Measurements from ENCODE around the gene SERPINE2.

SERPINE2 gene

DNA sequence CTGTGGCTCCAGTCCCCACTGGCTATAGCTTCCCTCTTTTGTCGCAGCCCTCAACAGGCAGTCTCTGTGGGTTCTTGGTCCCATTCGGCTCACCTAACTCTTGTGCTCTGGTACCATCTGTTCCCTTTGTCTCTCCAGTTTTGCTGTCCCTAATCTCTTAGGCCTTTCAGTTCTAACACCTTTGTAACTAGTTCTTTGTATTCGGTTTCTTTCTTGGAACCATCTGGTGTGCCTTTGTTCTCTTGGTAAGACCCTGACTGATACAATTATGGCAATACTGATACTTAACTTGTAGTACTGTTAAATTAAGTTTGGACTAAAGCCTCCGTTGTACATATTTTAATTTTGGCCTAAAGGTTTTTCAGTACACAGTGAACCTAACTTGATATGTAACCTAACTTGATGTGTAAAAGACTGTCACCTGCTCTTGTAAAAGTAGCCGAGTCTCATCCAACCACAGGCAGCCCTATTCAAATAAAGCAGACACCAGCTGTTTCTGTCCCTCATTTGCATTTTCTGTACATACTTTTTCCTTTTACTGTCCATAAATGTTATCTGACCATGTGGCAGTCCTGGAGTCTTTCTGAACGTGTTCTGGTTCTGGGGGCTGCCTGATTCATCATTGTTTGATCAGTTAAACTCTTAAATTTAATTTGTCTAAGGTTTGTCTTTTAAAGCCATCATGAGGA, 86.7 kb downstream of the SERPINE2 start:
- no peak overlapping the region for H3K4me3 ChIP-seq (ENCODE audit: low read length)
- no peak for DNase-seq (ENCODE audit: low read depth)
- TF ChIP-seq, protein P1, sequence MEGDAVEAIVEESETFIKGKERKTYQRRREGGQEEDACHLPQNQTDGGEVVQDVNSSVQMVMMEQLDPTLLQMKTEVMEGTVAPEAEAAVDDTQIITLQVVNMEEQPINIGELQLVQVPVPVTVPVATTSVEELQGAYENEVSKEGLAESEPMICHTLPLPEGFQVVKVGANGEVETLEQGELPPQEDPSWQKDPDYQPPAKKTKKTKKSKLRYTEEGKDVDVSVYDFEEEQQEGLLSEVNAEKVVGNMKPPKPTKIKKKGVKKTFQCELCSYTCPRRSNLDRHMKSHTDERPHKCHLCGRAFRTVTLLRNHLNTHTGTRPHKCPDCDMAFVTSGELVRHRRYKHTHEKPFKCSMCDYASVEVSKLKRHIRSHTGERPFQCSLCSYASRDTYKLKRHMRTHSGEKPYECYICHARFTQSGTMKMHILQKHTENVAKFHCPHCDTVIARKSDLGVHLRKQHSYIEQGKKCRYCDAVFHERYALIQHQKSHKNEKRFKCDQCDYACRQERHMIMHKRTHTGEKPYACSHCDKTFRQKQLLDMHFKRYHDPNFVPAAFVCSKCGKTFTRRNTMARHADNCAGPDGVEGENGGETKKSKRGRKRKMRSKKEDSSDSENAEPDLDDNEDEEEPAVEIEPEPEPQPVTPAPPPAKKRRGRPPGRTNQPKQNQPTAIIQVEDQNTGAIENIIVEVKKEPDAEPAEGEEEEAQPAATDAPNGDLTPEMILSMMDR (IDR thresholded peaks at IDR 0.05; ENCODE audit: insufficient read depth, low read depth, low read length, missing control alignments): no peak

DNA sequence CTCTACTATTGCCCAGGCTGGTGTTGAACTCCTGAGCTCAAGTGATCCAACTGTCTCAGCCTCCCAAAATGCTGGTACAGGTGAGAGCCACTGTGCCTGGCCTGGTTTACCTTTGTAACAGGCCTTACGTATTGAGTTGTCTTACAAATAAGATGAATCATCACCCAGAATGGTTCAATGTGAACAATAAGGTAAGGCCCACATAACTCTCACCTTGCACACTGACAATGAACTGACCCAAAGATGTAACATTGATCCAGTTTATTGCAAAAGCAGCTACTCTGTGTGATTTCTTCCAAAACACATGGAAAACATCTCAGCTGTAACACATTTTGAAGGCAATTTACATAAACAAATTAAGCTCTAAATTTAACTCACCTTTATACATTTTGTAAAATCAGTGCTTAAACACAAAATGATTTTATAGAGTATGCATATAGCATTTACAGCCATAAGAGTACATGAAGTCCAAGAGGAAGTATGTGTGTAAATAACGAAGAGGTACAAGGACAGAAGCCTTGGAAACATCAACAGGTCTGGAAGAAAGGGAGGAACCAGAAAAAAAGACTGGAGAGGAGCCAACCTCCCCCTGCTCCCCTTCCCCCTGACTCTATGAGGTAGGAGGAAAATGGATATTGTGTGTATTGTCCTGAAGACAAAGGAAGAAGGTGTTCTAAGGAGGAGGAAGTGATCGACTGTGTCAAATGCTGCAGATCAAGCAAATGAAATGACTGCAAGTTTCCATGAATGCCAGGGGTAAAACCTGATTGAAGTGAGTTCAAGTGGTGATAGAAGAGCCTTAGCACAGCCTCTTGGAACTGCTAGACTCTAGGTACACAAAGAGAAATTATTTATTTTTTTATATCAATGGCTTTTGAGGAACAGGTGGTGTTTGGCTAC, 88.4 kb downstream of the SERPINE2 start:
- DNase-seq (ENCODE audit: low read depth): peak; percentile 58
- H3K4me3 ChIP-seq (ENCODE audit: low read length): no peak overlapping the region
- TF ChIP-seq, protein P1 (IDR thresholded peaks at IDR 0.05; ENCODE audit: insufficient read depth, low read depth, low read length, missing control alignments): no peak

DNA sequence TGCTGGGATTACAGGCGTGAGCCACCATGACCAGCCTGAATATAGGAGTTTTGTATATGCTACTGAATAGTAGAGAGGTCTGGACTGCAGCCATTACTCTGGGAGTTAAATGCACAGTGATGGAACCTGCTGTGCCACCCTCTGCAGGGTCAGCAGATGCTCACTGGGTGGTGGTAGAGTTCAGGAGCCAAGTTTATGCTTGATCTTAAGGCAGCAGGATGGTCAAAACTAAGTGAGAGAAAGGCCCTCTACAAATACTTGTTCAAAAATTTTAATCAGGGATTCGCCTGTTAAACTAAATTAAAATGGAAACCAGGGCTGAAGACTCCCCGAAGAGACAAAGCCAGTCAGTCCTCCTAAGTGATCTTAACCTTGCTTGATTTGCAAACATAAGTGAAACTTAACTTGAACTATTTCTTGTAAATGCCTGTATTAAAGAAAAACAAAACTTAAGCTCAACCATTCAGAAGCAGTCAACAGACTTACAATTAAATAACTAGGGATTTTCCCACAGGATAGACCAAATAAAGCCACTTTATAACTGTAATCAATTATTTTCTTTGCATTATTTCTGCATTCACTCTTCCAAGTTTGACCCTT, 89.7 kb downstream of the SERPINE2 start:
- TF ChIP-seq, protein P1 (IDR thresholded peaks at IDR 0.05; ENCODE audit: insufficient read depth, low read depth, low read length, missing control alignments): no peak
- no peak for DNase-seq (ENCODE audit: low read depth)
- H3K4me3 ChIP-seq (ENCODE audit: low read length): no peak overlapping the region

DNA sequence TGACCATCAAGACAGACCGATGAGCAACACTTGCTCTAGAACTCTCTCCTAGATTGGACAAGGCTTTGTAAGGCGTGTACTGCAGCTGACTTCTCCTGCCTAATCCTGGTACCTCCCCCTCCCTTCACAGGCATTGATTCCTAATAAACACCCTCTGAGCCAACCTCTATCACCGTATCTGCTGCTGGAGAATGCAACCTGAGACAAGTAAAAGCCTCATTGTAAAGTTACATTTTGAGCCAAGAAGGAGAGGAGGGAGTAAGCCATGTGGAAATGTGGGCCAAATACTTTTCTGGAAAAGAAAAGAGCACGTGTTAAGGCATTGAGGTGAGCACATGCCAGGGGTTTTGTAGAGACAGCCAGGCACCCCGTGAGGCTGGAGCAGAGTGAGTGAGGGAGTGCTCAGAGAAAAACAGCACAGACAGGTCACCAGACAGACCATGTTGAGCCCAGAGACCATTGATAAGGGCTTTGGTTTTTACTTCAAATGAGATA, 91.3 kb downstream of the SERPINE2 start:
- no peak overlapping the region for H3K4me3 ChIP-seq (ENCODE audit: low read length)
- peak; percentile 14 for DNase-seq (ENCODE audit: low read depth)
- TF ChIP-seq, protein P1 (IDR thresholded peaks at IDR 0.05; ENCODE audit: insufficient read depth, low read depth, low read length, missing control alignments): no peak

DNA sequence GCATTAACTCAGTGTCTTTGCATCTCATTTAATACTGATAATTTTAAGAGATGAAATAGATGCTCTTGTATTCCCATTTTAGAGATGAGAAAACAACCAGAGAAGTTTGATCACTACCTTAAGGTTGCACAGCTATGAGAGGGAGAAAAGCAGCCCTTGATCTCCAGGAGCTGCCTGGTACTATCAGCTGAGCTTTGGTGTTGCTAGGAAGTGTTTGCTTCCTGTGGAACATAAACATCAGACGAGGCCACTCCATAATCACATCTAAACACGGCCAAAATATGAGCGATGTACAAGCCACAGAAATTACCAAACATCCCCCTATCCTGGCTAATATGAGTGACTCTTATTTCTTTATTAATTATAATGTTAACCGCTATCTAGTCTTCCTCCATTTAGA, 93.3 kb downstream of the SERPINE2 start:
- no peak overlapping the region for H3K4me3 ChIP-seq (ENCODE audit: low read length)
- DNase-seq (ENCODE audit: low read depth): no peak
- TF ChIP-seq, protein P1 (IDR thresholded peaks at IDR 0.05; ENCODE audit: insufficient read depth, low read depth, low read length, missing control alignments): no peak

DNA sequence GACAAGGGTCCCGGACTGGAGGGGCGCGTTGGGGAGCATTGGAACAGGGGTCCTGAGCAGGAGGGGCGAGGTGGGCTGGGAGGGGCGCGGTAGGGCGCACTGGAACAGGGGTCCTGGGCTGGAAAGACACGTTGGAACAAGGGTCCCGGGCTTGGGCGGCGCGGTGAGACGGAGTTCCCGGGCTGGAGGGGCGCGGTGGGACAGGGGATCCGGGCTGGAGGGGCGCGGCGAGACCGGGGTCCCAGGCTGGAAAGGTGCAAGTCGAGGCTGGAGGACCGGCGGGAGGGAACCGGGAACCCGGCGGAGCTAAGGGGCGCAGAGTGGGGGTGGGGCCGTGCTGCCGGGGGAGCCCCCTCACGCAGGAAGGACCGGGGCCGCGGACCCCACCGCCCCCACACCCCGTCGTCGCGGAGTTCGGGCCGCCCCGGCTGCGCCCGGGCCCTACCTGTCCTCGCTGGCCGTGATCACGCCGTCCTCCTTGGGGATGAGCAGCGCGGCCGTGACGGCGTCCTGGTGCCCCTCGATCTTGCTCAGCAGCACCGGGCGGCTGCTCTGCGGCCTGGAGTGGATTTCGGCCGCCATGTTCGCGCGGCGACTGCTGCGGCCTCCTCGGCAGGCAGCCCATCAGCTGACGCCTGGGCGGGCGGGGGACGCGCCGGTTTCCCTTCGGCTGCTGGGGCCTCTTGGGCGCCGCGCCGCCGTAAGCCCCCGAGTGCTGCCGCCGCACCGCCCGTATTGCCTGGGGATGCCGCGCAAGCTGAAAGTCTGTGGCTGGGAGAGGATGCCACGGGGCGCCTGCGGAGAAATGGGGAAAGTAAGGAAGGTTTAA, 94.2 kb downstream of the SERPINE2 start, which contains the start of gene WDFY1:
Gene WDFY1 (minus strand): TSS at position 633 of the 829 bp plus-strand sequence. CDS start 51 bp downstream, at position 582.
- DNase-seq (ENCODE audit: low read depth): peak; percentile 90
- H3K4me3 ChIP-seq (ENCODE audit: low read length): peak within 1 kb of the TSS; percentile 84

More for the DNA sequence above, 94.2 kb downstream of the SERPINE2 start, which contains the start of gene WDFY1:
- TF ChIP-seq, protein P1 (IDR thresholded peaks at IDR 0.05; ENCODE audit: insufficient read depth, low read depth, low read length, missing control alignments): no peak
